K562 (cell line): ENCODE measurements around the gene ULK2. TPM values are rescaled to one million over a fixed set of nuclear protein-coding genes. Genes with fewer than 3 reads are reported as not detected.

Experiments
- ATAC-seq: fragments of 200-7000 bp; cut with Tn5 transposase; 3 replicates; pipeline ENCODE4 v1.9.1; 2020; ENCODE audit warnings: moderate library complexity
- BruUV-seq: library from RNA; stranded (reverse); fragments of 400-500 nt; replicated peaks from 2 replicates; lab custom pipeline; 2021; lab: Mats Ljungman, UMichigan
- CTCF ChIA-PET: fragments of 300-600 bp; formaldehyde crosslinking; extraction: SDS; loops from one replicate; lab custom pipeline; 2021; ENCODE audit warnings: low intra/inter-chr PET ratio; lab: Yijun Ruan, JAX
- POLR2A ChIA-PET: fragments of 300-600, 350-650 bp; sonication (Branson Sonifier 250); formaldehyde crosslinking; extraction: SDS; loops from one replicate; lab custom pipeline; 2021; ENCODE audit warnings: antibody characterized with exemption, inconsistent platforms; lab: Yijun Ruan, JAX
- DNase-seq, 4 experiments: peaks; one replicate each; pipeline versions ENCODE4 v3.0.0 to v3.0.0-alpha.2; 2011 to 2018; ENCODE audit warnings: low spot score in 3 of 4, mixed read lengths in 3 of 4; ENCODE audit errors: extremely low read depth in 1 of 4
- FAIRE-seq: peaks from 2 replicates; lab custom pipeline; 2011; peaks lifted over from hg19 to GRCh38; lab: Jason Lieb, UNC
- H2AFZ ChIP-seq: 2 replicates; pipeline ENCODE4 v1.6.0; 2011; ENCODE audit warnings: low read depth, low read length, control low read depth, inconsistent platforms
- H3K27ac ChIP-seq: fragments of 200-600 bp; 3 replicates; pipeline ENCODE4 v1.8.0; 2011; ENCODE audit warnings: low read depth, mild to moderate bottlenecking, control low read depth, inconsistent platforms, low read length, moderate library complexity, mixed read lengths; ENCODE audit errors: extremely low read depth
- H3K27me3 ChIP-seq, 2 experiments: fragments of 300-600 bp in 1 of 2; 2 replicates in 1 of 2; 3 replicates in 1 of 2; pipeline versions ENCODE4 v1.6.0 to v1.8.0; 2011; ENCODE audit warnings: inconsistent platforms in 2 of 2, low read length in 2 of 2, mild to moderate bottlenecking in 1 of 2, mixed read lengths in 1 of 2, moderate library complexity in 1 of 2; ENCODE audit not compliant: control insufficient read depth in 2 of 2, insufficient read depth in 2 of 2
- H3K36me3 ChIP-seq: fragments of 300-600 bp; 3 replicates; pipeline ENCODE4 v1.8.0; 2011; ENCODE audit warnings: mild to moderate bottlenecking, low read length, inconsistent platforms; ENCODE audit not compliant: control insufficient read depth, insufficient read depth
- H3K4me1 ChIP-seq, 2 experiments: fragments of 200-600 bp in 1 of 2; replicated peaks in 1 of 2; 2 replicates in 1 of 2; 3 replicates in 1 of 2; pipeline versions ENCODE4 v1.5.1 to v1.8.0; 2011; ENCODE audit warnings: inconsistent platforms in 2 of 2, low read length in 2 of 2, mild to moderate bottlenecking in 1 of 2, mixed read lengths in 1 of 2, moderate library complexity in 1 of 2; ENCODE audit not compliant: control insufficient read depth in 2 of 2, insufficient read depth in 2 of 2
- H3K4me2 ChIP-seq: 2 replicates; pipeline ENCODE4 v1.6.1; 2011; ENCODE audit warnings: low read length, control low read depth, inconsistent platforms, mixed read lengths; ENCODE audit not compliant: insufficient read depth
- H3K4me3 ChIP-seq: fragments of 200-600 bp; sonication (generic), shearing (Covaris generic); 2 replicates; pipeline ENCODE4 v1.5.1; 2016; ENCODE audit warnings: control low read depth, inconsistent platforms
- H3K79me2 ChIP-seq: fragments of 200-600 bp; 3 replicates; pipeline ENCODE4 v1.8.0; 2011; ENCODE audit warnings: low read length, inconsistent platforms; ENCODE audit not compliant: control insufficient read depth, insufficient read depth
- H3K9ac ChIP-seq, 2 experiments: 2 replicates each; pipeline versions ENCODE4 v1.6.0 to v1.6.1; 2011; ENCODE audit warnings: low read depth in 2 of 2, low read length in 2 of 2, control low read depth in 1 of 2, inconsistent platforms in 1 of 2, mild to moderate bottlenecking in 1 of 2, mixed read lengths in 1 of 2; ENCODE audit not compliant: insufficient read depth in 1 of 2
- H3K9me1 ChIP-seq: one replicate; pipeline ENCODE4 v1.6.0; 2011; ENCODE audit warnings: inconsistent platforms, mild to moderate bottlenecking, low read length, moderate library complexity; ENCODE audit not compliant: control insufficient read depth, insufficient read depth
- H3K9me3 ChIP-seq: replicated peaks from 2 replicates; pipeline ENCODE4 v1.5.1; 2011; ENCODE audit warnings: low read depth, low read length, inconsistent platforms; ENCODE audit not compliant: control insufficient read depth, insufficient read depth
- H4K20me1 ChIP-seq: replicated peaks from 2 replicates; pipeline ENCODE4 v1.6.1; 2011; ENCODE audit warnings: low read length, inconsistent platforms, mixed read lengths; ENCODE audit not compliant: control insufficient read depth, insufficient read depth
- AFF4 ChIP-seq: sonication (generic); formaldehyde crosslinking; IDR thresholded peaks from 2 replicates; pipeline ENCODE4 v1.8.0; 2023; ENCODE audit warnings: mild to moderate bottlenecking, missing genetic modification reagents
- CC2D1A ChIP-seq: fragments of 450-650 bp; IDR thresholded peaks from 2 replicates; pipeline ENCODE4 v1.6.1; 2017; ENCODE audit warnings: mild to moderate bottlenecking
- ELF2 ChIP-seq: fragments of 250-450 bp; sonication (Bioruptor Pico); IDR thresholded peaks from 2 replicates; pipeline ENCODE4 v1.5.0; 2021; ENCODE audit warnings: mild to moderate bottlenecking
- GATAD2A ChIP-seq: fragments of 450-650 bp; IDR thresholded peaks from 2 replicates; pipeline ENCODE4 v1.6.1; 2017
- MCM3 ChIP-seq: fragments of 450-650 bp; IDR thresholded peaks from 2 replicates; pipeline ENCODE4 v1.6.1; 2016
- MIER1 ChIP-seq: fragments of 450-650 bp; IDR thresholded peaks from 2 replicates; pipeline ENCODE4 v1.6.1; 2016; ENCODE audit warnings: antibody characterized with exemption, mild to moderate bottlenecking, low read depth
- NFE2L1 ChIP-seq: fragments of 450-650 bp; IDR thresholded peaks from 2 replicates; pipeline ENCODE4 v1.6.1; 2016; ENCODE audit warnings: missing genetic modification characterization, low read depth, mild to moderate bottlenecking, missing compliant biosample characterization, moderate library complexity, borderline replicate concordance
- NR2C2 ChIP-seq, 2 experiments: fragments of 200-800 bp in 1 of 2; sonication (Bioruptor generic) in 1 of 2; sonication (generic) in 1 of 2; formaldehyde crosslinking in 1 of 2; IDR thresholded peaks; 2 replicates each; pipeline versions ENCODE4 v1.6.1 to v1.8.0; 2016 to 2022; ENCODE audit warnings: mild to moderate bottlenecking in 1 of 2, missing compliant biosample characterization in 1 of 2, missing genetic modification characterization in 1 of 2, missing genetic modification reagents in 1 of 2
- POLR3G ChIP-seq: IDR thresholded peaks from 2 replicates; pipeline ENCODE4 v1.6.1; 2011; ENCODE audit not compliant: insufficient read length, insufficient replicate concordance; ENCODE audit errors: extremely low read depth
- PTTG1 ChIP-seq: fragments of 450-650 bp; IDR thresholded peaks from 2 replicates; pipeline ENCODE4 v1.6.1; 2016; ENCODE audit warnings: low read depth, mild to moderate bottlenecking, missing genetic modification characterization, missing compliant biosample characterization
- SMAD2 ChIP-seq: fragments of 150-350 bp; IDR thresholded peaks from 2 replicates; pipeline ENCODE4 v1.6.1; 2014; ENCODE audit warnings: low read depth, mild to moderate bottlenecking, low read length
- TBL1XR1 ChIP-seq, 2 experiments: IDR thresholded peaks; 2 replicates each; pipeline ENCODE4 v1.6.1; 2012; ENCODE audit warnings: improper control_type of control experiment in 2 of 2, low read length in 2 of 2, mild to moderate bottlenecking in 1 of 2
- TSHZ1 ChIP-seq: fragments of 250-450 bp; sonication (Bioruptor Pico); IDR thresholded peaks from 2 replicates; pipeline ENCODE4 v1.4.0; 2020; ENCODE audit warnings: mild to moderate bottlenecking, moderate library complexity
- ZNF274 ChIP-seq: IDR thresholded peaks from 2 replicates; pipeline ENCODE4 v1.6.1; 2011; ENCODE audit warnings: low read depth, mild to moderate bottlenecking, low read length, moderate library complexity, borderline replicate concordance
- ZNF311 ChIP-seq: fragments of 250-450 bp; sonication (Bioruptor Pico); IDR thresholded peaks from 2 replicates; pipeline ENCODE4 v1.4.0; 2020; ENCODE audit warnings: mild to moderate bottlenecking, moderate library complexity
- WGBS: fragments of 100-300 bp; shearing (Covaris generic); methylation state at CpG from one replicate; pipeline ENCODE4 v1.1.6; 2016; ENCODE audit warnings: low coverage, mixed read lengths; ENCODE audit not compliant: insufficient coverage; ENCODE audit errors: missing lambda C conversion rate; 5-methylcytosine and 5-hydroxymethylcytosine counted together
- in situ Hi-C: fragments of 300-500 bp; cut with MboI; formaldehyde crosslinking; loops from 4 replicates; pipeline ENCODE4 v1.15.0; 2018; ENCODE audit warnings: inconsistent platforms, mixed read lengths
- intact Hi-C: fragments of 100-400 bp; cut with micrococcal nuclease; formaldehyde crosslinking; loops from 2 replicates; pipeline ENCODE4 v1.14.2; 2022
- polyA plus RNA-seq, 8 experiments: library from polyadenylated mRNA; depleted of rRNA in 4 of 8; stranded (reverse) in 5 of 8; unstranded in 3 of 8; fragments of >200 nt; fragmentation: Nextera tagmentation in 2 of 8; fragmentation: Illumina TruSeq in 1 of 8; extraction: Ambion mirVana in 2 of 8; extraction: Trizol in 1 of 8; gene quantifications; 2 replicates each; pipeline versions ENCODE4 v1.2.1 to v1.2.3, GENCODE V29; 2011 to 2014; ENCODE audit warnings: inconsistent platforms in 1 of 8, missing spikeins in 1 of 8
- total RNA-seq, 7 experiments: library from RNA; depleted of rRNA in 6 of 7; stranded (reverse); fragments of >200 nt in 6 of 7; fragmentation: Illumina TruSeq in 2 of 7; extraction: Trizol in 2 of 7; gene quantifications; 2 replicates each; pipeline versions ENCODE4 v1.2.1 to v1.2.3, GENCODE V29; 2011 to 2021; ENCODE audit warnings: low replicate concordance in 1 of 7
- TF ChIP-seq, protein P1 (sequence below): sonication (generic); formaldehyde crosslinking; IDR thresholded peaks from 2 replicates; pipeline ENCODE4 v1.8.0; 2022; ENCODE audit warnings: mild to moderate bottlenecking, low read depth, missing genetic modification reagents

The ULK2 gene
- total and polyA plus RNA-seq, 9 of the 15 experiments (the other 6 are each of a cell fraction or from before 2014, with no cell fraction given), result 0.01 to 0.18 (median 0.07) TPM; not detected in 5

- FAIRE-seq (no peak), DNase-seq (no peak), ATAC-seq (no peak)
- H3K27me3 ChIP-seq, result peaks cover 3 to 15% of the 10 kb centered on the region in 2 experiments; a peak in 3 of 5 replicates
- intact Hi-C loops, result no loop called here
- no peak overlapping the region for H3K4me2 ChIP-seq
- H3K4me1 ChIP-seq, result no peaks in the 10 kb centered on the region
- ChIA-PET CTCF (no interaction called here), POLR2A (interaction anchor here (0.8 kb wide), 1 partner anchor 11 kb away, joined by 4 read pairs; no protein-coding TSS in a partner anchor)
- BruUV-seq, result no TSS peak
- H3K9me1 ChIP-seq, result no peaks in the 10 kb centered on the region
- H2AFZ ChIP-seq, result no peak overlapping the region
- in situ Hi-C loops, result no loop called here
- no peaks in the 10 kb centered on the region for H3K36me3 ChIP-seq
- no peak overlapping the region for H3K9ac ChIP-seq
- no peaks in the 10 kb centered on the region for H3K79me2 ChIP-seq
- H3K27ac ChIP-seq, result no peak overlapping the region
- no peaks in the 10 kb centered on the region for H3K9me3 ChIP-seq
- TF ChIP-seq, protein P1, sequence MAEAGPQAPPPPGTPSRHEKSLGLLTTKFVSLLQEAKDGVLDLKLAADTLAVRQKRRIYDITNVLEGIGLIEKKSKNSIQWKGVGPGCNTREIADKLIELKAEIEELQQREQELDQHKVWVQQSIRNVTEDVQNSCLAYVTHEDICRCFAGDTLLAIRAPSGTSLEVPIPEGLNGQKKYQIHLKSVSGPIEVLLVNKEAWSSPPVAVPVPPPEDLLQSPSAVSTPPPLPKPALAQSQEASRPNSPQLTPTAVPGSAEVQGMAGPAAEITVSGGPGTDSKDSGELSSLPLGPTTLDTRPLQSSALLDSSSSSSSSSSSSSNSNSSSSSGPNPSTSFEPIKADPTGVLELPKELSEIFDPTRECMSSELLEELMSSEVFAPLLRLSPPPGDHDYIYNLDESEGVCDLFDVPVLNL (CRISPR knock-in tag), result no peak
- TF ChIP-seq TBL1XR1 (IDR thresholded peaks at IDR 0.05; ENCODE audit: low read length in 2 of 2) (no peak), ELF2 (no peak), PTTG1 (tag) (no peak), GATAD2A (no peak), NFE2L1 (no peak), MIER1 (no peak), POLR3G (no peak), NR2C2 (CRISPR knock-in tag; IDR thresholded peaks at IDR 0.05) (no peak), NR2C2 (tag; IDR thresholded peaks at IDR 0.05) (no peak), ZNF274 (no peak), MCM3 (no peak), TSHZ1 (CRISPR knock-in tag) (no peak), CC2D1A (no peak), SMAD2 (no peak), ZNF311 (CRISPR knock-in tag) (no peak), AFF4 (CRISPR knock-in tag) (no peak)
- WGBS, result 5% methylated on average over 4 of the region's 9 CpGs
- H4K20me1 ChIP-seq, result no peaks in the 10 kb centered on the region
- no peak overlapping the region for H3K4me3 ChIP-seq
Observed at GRCh38 chr17:19738757-19739156, 129.0 kb downstream of the ULK2 start.
